Upper lobe of right lung (tissue), 1 donor: Measurements from ENCODE around the gene ASTN2. TPM values are rescaled to one million over a fixed set of nuclear protein-coding genes. Genes with fewer than 3 reads are reported as not detected.

Source experiments
- ATAC-seq: fragments of 200-7000 bp; cut with Tn5 transposase; one replicate; pipeline ENCODE4 v1.9.1; 2020; ENCODE audit warnings: mild to moderate bottlenecking, moderate library complexity
- DNase-seq: peaks from one replicate; pipeline ENCODE4 v3.0.0-alpha.2; 2020
- H3K27ac ChIP-seq: fragments of 200-600 bp; one replicate; pipeline ENCODE4 v1.8.0; 2022
- H3K27me3 ChIP-seq: fragments of 200-600 bp; one replicate; pipeline ENCODE4 v1.8.0; 2022; ENCODE audit warnings: mild to moderate bottlenecking
- H3K36me3 ChIP-seq: fragments of 200-600 bp; one replicate; pipeline ENCODE4 v1.8.0; 2022
- H3K4me1 ChIP-seq: fragments of 200-600 bp; one replicate; pipeline ENCODE4 v1.8.0; 2022
- H3K4me3 ChIP-seq: fragments of 200-600 bp; one replicate; pipeline ENCODE4 v1.8.0; 2022; ENCODE audit warnings: mild to moderate bottlenecking
- H3K9me3 ChIP-seq: fragments of 200-600 bp; one replicate; pipeline ENCODE4 v1.8.0; 2022
- intact Hi-C: fragments of 100-400 bp; cut with DNase I; formaldehyde crosslinking; loops from one replicate; pipeline ENCODE4 v1.11.0; 2022
- total RNA-seq: library from RNA; stranded (reverse); fragmentation: NEBNext Ultra II Directional; extraction: Animal tissue kit (Norgen Biotek cat#: 25700); gene quantifications from one replicate; pipeline ENCODE4 v1.2.1, GENCODE V29; 2021
- TF ChIP-seq, protein P1 (sequence below): fragments of 200-600 bp; IDR thresholded peaks from one replicate; pipeline ENCODE4 v1.8.0; 2022; ENCODE audit warnings: antibody characterized with exemption
- donor health status: DM: no; HTN: yes; CAD: no; lungs with severe emphysema.

Gene ASTN2
- total RNA-seq, 1 donor from 2014 or later, result 3.8 TPM

DNA sequence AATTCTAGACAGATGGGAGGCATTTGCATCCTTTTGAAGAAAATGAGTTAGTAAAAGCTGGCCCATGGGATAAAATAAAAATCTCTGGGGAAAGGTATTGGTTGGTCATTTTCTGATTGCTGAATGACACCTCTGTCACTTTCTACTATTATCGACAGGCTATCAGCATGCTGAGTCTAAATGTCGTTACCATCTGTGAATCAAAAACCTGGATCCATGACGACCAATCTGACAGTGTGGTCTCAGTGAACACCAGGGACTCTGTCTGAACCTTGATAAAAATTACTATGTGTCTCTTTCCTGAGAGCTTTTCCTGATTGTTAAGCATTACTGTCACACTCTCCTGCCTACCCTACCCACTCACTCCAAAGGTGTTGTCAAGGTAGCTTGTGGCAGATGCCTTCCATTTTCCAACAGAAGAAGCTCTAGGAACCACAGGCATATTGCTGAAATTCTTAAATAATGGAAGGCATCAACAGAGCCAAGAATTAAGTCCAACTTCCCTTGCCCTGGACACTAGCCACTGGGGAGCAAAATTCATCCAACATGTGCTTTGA is 12.6 kb upstream of the ASTN2 start:
- Histone ChIP-seq H3K27ac (no peak overlapping the region), H3K4me1 (no peaks in the 10 kb centered on the region), H3K27me3 (no peaks in the 10 kb centered on the region), H3K4me3 (no peak overlapping the region), H3K9me3 (no peaks in the 10 kb centered on the region), H3K36me3 (no peaks in the 10 kb centered on the region)
- intact Hi-C loops, result no loop called here
- no peak for ATAC-seq
- DNase-seq, result no peak
- TF ChIP-seq, protein P1, sequence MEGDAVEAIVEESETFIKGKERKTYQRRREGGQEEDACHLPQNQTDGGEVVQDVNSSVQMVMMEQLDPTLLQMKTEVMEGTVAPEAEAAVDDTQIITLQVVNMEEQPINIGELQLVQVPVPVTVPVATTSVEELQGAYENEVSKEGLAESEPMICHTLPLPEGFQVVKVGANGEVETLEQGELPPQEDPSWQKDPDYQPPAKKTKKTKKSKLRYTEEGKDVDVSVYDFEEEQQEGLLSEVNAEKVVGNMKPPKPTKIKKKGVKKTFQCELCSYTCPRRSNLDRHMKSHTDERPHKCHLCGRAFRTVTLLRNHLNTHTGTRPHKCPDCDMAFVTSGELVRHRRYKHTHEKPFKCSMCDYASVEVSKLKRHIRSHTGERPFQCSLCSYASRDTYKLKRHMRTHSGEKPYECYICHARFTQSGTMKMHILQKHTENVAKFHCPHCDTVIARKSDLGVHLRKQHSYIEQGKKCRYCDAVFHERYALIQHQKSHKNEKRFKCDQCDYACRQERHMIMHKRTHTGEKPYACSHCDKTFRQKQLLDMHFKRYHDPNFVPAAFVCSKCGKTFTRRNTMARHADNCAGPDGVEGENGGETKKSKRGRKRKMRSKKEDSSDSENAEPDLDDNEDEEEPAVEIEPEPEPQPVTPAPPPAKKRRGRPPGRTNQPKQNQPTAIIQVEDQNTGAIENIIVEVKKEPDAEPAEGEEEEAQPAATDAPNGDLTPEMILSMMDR, result no peak

DNA sequence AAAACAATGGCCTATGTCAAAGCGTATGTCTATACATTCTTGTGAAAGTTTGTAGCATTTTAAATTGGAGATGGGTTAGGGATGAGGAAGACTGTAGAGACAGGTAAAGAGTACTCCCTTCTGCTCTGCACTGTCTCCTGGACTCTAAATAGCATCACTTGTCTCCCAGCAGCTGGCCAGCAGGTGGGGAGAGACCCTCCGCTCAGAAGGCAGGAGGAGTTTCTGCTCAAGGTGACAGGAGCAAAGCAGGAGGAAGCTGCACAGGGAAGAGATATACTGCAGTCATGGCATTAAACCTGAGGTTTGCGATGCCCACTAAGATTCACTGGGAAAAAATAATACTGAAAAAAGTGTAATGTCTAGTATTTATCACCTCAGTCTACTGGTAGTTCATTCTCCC is 10.7 kb upstream of the ASTN2 start:
- TF ChIP-seq, protein P1, result no peak
- DNase-seq (no peak), ATAC-seq (no peak)
- H3K36me3 ChIP-seq, result no peaks in the 10 kb centered on the region
- H3K27ac ChIP-seq, result no peak overlapping the region
- no peaks in the 10 kb centered on the region for H3K27me3 ChIP-seq
- H3K4me1 ChIP-seq, result no peaks in the 10 kb centered on the region
- H3K4me3 ChIP-seq, result no peak overlapping the region
- no peaks in the 10 kb centered on the region for H3K9me3 ChIP-seq
- intact Hi-C loops, result no loop called here

DNA sequence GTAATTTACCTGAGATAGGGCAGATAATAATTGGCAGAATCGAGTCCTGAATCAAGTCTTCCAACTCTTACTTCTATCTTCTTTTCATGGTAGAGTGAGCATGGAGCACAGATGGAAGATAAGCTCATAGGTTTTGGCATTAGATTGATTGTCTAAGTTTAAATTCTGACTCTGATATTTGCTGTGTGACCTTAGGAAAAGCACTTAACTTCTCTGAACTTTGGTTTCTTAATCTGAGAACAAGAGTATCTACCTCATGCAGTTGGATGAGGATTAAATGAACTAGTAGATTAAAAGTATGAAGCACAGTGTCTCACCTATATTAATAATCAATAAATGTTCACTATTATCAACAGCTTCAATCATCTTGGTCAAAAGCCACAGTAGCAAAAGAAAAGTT is 9.4 kb upstream of the ASTN2 start:
- intact Hi-C loops, result no loop called here
- no peaks in the 10 kb centered on the region for H3K9me3 ChIP-seq
- H3K27me3 ChIP-seq, result no peaks in the 10 kb centered on the region
- no peaks in the 10 kb centered on the region for H3K36me3 ChIP-seq
- H3K4me3 ChIP-seq, result no peak overlapping the region
- no peak overlapping the region for H3K27ac ChIP-seq
- ATAC-seq, result no peak
- TF ChIP-seq, protein P1, result no peak
- DNase-seq, result no peak
- H3K4me1 ChIP-seq, result no peaks in the 10 kb centered on the region

DNA sequence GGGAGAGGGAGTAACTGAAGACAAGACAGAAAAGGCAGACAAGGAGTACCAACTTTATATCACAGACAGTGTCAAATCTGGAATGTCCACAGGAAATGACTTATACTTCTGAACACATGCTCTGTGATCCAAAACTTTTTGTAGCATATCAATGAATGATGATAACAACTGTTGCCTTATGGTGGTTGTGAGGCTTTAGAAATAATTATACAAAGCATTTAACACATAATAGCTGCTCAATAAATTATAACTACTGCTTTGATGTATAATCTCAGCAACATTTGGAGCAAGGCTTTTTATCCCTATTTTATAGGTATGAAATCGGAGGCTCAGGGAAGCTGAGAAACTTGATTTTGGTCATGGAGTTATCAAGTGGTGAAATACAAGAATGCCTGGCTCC is 3.3 kb upstream of the ASTN2 start:
- Histone ChIP-seq H3K4me1 (peaks cover 5% of the 10 kb centered on the region), H3K36me3 (no peaks in the 10 kb centered on the region), H3K9me3 (no peaks in the 10 kb centered on the region), H3K27me3 (peaks cover 34% of the 10 kb centered on the region), H3K27ac (no peak overlapping the region), H3K4me3 (no peak overlapping the region)
- intact Hi-C loops, result no loop called here
- ATAC-seq (no peak), DNase-seq (no peak)
- TF ChIP-seq, protein P1, result no peak

DNA sequence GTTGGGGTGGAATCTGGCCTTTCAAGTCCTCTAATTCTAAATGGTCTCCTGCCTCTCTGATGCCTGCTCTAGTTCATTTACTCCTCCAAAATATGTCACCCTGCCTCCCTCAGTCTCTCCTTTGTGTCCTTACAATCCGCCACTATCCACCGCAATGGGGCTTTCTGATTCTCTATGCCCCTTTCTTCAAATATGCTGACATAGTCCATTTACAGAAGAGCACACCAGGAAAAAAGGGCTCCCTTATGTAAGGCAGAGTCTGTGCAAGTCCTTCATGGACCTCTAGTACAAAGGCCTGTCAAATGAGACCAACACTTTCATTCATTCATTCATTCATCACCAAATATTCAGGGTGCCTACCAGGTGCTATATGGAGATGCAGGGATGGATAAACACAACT is 2.0 kb upstream of the ASTN2 start:
- Histone ChIP-seq H3K4me1 (peaks cover 5% of the 10 kb centered on the region), H3K9me3 (no peaks in the 10 kb centered on the region), H3K36me3 (no peaks in the 10 kb centered on the region), H3K27ac (no peak overlapping the region), H3K4me3 (no peak overlapping the region), H3K27me3 (peaks cover 45% of the 10 kb centered on the region)
- TF ChIP-seq, protein P1, result no peak
- intact Hi-C loops, result no loop called here
- ATAC-seq, result no peak
- no peak for DNase-seq

DNA sequence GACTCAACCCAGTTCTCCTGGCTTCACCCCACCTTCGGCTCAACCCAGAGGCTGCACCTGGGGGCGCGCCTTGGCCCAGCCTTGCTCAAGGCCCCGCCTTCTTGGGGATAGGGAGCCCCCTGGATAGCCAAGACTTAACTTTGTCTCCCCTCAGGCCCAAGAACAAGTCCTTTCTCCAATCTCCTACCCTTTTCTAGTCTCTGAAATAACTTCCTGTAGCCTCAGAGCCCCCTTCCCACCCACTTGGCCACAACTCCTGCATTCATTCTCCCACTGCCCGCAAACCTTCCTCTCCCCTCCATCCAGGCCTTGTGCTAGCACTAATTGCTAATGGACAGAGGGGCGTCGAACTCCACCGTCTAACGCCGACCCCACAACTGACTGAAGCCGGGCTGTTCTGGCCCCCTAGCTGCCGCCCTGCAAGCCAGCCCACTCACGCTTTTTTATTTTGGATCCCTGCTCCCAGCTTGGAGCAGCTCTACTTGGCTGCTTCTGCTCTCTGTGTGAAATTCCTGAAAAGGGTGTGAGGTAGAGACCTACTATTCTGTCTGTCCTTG is 579 bp upstream of the ASTN2 start:
- no peaks in the 10 kb centered on the region for H3K36me3 ChIP-seq
- no peak overlapping the region for H3K4me3 ChIP-seq
- intact Hi-C loops, result no loop called here
- no peak overlapping the region for H3K27ac ChIP-seq
- no peaks in the 10 kb centered on the region for H3K9me3 ChIP-seq
- ATAC-seq, result no peak
- TF ChIP-seq, protein P1, result no peak
- peaks cover 5% of the 10 kb centered on the region for H3K4me1 ChIP-seq
- DNase-seq, result no peak
- peaks cover 47% of the 10 kb centered on the region for H3K27me3 ChIP-seq
